Mesothelial cell of epicardium (in vitro differentiated cells): ENCODE measurements around the gene UBE2R2. TPM values are rescaled to one million over a fixed set of nuclear protein-coding genes. Genes with fewer than 3 reads are reported as not detected.
A peak's percentile ranks its signal among the peaks of the same experiment; 100 is the strongest.

Source experiments
- DNase-seq, 2 experiments: peaks; one replicate each; pipeline ENCODE4 v3.0.0; 2021; ENCODE audit warnings: low spot score in 2 of 2; ENCODE audit not compliant: unreplicated experiment in 2 of 2
- H3K27ac Mint-ChIP-seq: 2 replicates; pipeline ENCODE4 v1.8.0; 2021; ENCODE audit warnings: mixed read lengths
- H3K27me3 Mint-ChIP-seq: 2 replicates; pipeline ENCODE4 v1.8.0; 2021; ENCODE audit warnings: low read depth, mixed read lengths
- H3K36me3 Mint-ChIP-seq: 2 replicates; pipeline ENCODE4 v1.8.0; 2021; ENCODE audit warnings: mixed read lengths
- H3K4me1 Mint-ChIP-seq: 2 replicates; pipeline ENCODE4 v1.8.0; 2021; ENCODE audit warnings: mixed read lengths
- H3K4me3 Mint-ChIP-seq: 2 replicates; pipeline ENCODE4 v1.8.0; 2021; ENCODE audit warnings: mild to moderate bottlenecking, moderate library complexity, mixed read lengths
- H3K9me3 Mint-ChIP-seq: 2 replicates; pipeline ENCODE4 v1.8.0; 2021; ENCODE audit warnings: mixed read lengths
- CTCF ChIP-seq: fragments of 200-600 bp; sonication (generic); IDR thresholded peaks from one replicate; pipeline ENCODE4 v1.5.0; 2021; ENCODE audit warnings: antibody characterized with exemption; ENCODE audit not compliant: unreplicated experiment
- total RNA-seq: library from RNA; stranded (reverse); gene quantifications from 3 replicates; pipeline ENCODE4 v1.2.1, GENCODE V29; 2021

Gene UBE2R2
- total RNA-seq, 1 donor from 2014 or later, result 59.9 TPM

DNA sequence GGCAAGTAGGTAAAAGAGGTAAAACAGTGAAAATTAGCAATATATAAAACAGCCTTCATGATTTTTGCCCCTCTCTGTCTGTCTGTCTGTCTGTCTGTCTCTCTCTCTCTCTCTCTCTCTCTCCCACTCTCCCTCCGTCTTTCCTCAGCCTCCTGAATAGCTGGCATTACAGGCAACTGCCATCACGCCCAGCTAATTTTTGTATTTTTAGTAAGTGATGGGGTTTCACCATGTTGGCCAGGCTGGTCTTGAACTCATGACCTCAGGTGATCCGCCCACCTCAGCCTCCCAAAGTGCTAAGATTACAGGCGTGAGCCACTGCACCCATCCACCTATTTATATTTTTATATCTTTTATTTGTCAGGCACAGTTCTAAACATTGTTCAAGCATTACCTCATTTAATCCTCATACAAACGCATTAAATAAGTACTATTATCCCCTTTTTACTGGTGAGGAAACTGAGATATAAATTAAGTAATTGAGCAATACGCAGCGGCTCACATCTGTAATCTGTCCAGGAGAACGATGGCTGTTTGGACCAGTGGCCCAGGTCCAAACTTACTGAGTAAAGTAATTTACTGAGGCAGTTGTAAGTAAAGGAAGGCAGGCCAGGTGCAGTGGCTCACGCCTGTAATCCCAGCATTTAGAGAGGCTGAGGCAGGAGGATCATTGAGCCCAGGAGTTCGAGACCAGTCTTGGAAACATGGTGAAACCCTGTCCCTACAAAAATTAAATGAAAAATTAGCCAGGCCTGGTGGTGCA is 60.9 kb downstream of the UBE2R2 start:
- no peak for TF ChIP-seq CTCF
- H3K4me1 Mint-ChIP-seq, result peaks cover 3% of the 10 kb centered on the region
- H3K4me3 Mint-ChIP-seq, result no peak overlapping the region
- no peak for DNase-seq
- H3K36me3 Mint-ChIP-seq, result no peaks in the 10 kb centered on the region
- H3K9me3 Mint-ChIP-seq, result no peaks in the 10 kb centered on the region
- H3K27me3 Mint-ChIP-seq, result no peaks in the 10 kb centered on the region
- no peak overlapping the region for H3K27ac Mint-ChIP-seq

DNA sequence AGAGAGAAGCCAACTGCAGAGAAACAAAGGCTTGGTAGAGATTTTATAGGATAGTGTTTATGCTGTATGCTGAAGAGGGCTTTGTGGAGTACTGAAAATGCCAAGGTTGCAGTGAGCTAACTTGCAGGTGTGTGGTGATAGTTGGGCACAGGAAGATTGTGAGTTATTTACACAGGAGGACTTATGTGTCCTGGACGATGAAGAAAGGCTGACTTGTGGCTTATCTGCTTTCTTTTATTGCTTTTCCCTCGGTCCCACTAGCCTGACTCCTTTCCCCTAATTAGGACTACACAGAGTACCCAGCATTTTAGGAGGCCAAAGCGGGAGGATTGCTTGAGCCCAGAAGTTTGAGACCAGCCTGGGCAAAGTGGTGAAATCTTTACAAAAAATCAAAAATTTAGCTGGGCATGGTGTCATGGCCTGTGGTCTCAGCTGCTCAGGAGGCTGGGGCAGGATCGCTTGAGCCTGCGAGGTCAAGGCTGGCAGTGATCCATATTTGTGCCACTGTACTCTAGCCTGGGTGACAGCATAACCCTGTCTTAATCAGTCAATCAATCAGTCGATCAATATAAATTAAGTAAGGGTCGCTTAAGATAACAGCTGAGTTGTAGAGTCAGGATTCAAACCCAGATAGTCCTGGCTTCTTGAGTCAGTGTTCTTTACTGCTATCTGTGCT is 61.9 kb downstream of the UBE2R2 start:
- Mint-ChIP-seq H3K36me3 (no peaks in the 10 kb centered on the region), H3K4me3 (no peak overlapping the region), H3K27me3 (no peaks in the 10 kb centered on the region), H3K27ac (peak overlapping the region; percentile 68), H3K9me3 (no peaks in the 10 kb centered on the region), H3K4me1 (peaks cover 6% of the 10 kb centered on the region)
- no peak for DNase-seq
- TF ChIP-seq CTCF, result no peak

- no peak overlapping the region for H3K4me3 Mint-ChIP-seq
- H3K36me3 Mint-ChIP-seq, result no peaks in the 10 kb centered on the region
- no peak for TF ChIP-seq CTCF
- H3K27ac Mint-ChIP-seq, result peak overlapping the region; percentile 50
- no peak for DNase-seq
- H3K27me3 Mint-ChIP-seq, result no peaks in the 10 kb centered on the region
- no peaks in the 10 kb centered on the region for H3K9me3 Mint-ChIP-seq
- peaks cover 19% of the 10 kb centered on the region for H3K4me1 Mint-ChIP-seq
These were observed 63.5 kb downstream of the UBE2R2 start for GRCh38 chr9:33880211-33881089.

DNA sequence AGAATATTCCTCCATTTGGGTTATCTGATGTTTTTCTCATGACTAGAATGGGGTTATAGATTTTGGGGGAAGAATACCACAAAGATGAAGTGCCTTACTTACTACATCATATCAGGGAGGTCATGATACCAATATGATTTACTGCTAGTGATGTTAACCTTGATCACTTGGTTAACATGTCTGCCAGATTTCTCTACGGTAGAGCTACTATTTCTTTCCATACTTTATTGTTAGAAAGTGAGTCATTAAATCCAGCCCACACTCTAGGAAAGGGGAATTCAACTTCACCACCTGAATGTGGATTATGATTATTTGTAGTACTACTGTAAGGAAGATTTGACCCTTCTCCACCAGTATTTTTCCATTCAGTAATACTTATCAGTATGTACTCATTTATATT is 64.7 kb downstream of the UBE2R2 start:
- no peak overlapping the region for H3K4me3 Mint-ChIP-seq
- no peak for DNase-seq
- peaks cover 26% of the 10 kb centered on the region for H3K4me1 Mint-ChIP-seq
- H3K27me3 Mint-ChIP-seq, result no peaks in the 10 kb centered on the region
- peak overlapping the region; percentile 10 for H3K27ac Mint-ChIP-seq
- H3K9me3 Mint-ChIP-seq, result no peaks in the 10 kb centered on the region
- no peaks in the 10 kb centered on the region for H3K36me3 Mint-ChIP-seq
- no peak for TF ChIP-seq CTCF

DNA sequence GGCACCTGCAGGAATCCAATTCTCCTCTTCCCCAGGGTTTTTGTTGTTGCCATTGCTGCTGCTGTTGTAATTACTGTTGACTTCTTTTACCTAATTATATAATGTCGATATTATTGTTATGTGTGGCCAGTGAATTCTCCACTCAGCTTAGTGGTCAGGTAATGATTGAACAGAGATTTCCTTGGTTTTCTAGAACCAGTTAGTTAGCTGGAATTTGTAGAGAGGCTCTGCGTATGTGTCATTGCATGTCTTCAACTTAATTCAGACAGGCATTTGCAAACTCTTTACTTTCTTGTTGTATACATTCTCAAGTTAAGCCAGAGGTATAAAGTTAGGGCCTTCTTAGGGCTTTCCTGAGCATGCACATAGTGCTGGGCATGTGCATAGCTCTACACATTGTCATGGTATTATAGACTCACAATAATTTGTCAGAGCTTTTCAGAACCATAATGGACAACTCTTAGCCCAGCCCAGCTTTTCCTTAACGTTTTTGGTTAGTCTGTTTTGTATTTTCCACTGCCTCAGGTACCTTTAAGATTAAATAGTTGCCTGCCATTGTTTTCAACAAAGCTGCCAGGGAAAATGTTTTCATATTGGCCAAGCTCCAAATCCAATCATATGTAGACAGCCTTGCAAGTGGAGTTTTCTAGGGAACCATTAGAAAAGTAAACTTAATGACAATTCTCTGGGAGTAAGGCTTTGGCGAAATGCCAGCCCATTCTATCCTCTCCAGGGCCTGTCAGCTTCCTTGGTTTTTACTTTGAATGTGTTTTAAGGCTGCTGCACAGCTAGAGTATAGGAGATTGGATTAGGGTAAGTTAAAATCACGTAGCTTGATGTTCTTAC is 68.1 kb downstream of the UBE2R2 start:
- H3K27ac Mint-ChIP-seq, result peak overlapping the region; percentile 84
- DNase-seq, result peak; percentile 32 to 66

More for the DNA sequence above, 68.1 kb downstream of the UBE2R2 start:
- H3K27me3 Mint-ChIP-seq, result no peaks in the 10 kb centered on the region
- H3K4me3 Mint-ChIP-seq, result peak overlapping the region; percentile 2
- TF ChIP-seq CTCF, result no peak
- H3K36me3 Mint-ChIP-seq, result peaks cover 11% of the 10 kb centered on the region
- peaks cover 29% of the 10 kb centered on the region for H3K4me1 Mint-ChIP-seq
- H3K9me3 Mint-ChIP-seq, result peaks cover 3% of the 10 kb centered on the region
